Measurements from ENCODE around the gene SIK3. TPM values are rescaled to one million over a fixed set of nuclear protein-coding genes. Genes with fewer than 3 reads are reported as not detected.
A peak's percentile ranks its signal among the peaks of the same experiment; 100 is the strongest.

Gene SIK3
- polyA plus RNA-seq, 1 of the 3 experiments (the other 2 are of a cell fraction), result 5.1 TPM

- peaks cover 17% of the 10 kb centered on the region for H3K79me2 ChIP-seq (ENCODE audit: insufficient read depth)
- ChIA-PET CTCF (interaction anchor here (0.6 kb wide), 1 partner anchor 78 kb away, joined by 3 read pairs; no protein-coding TSS in a partner anchor), POLR2A (no interaction called here)
Observed at GRCh38 chr11:117061256-117061655, 37.0 kb downstream of the SIK3 start.

GRCh38 chr11:117059611-117060148 lies 38.5 kb downstream of the SIK3 start:
- Histone ChIP-seq H3F3A (replicated peaks; ENCODE audit: insufficient read depth) (peaks cover 20% of the 10 kb centered on the region), H2AFZ (ENCODE audit: low read depth) (no peak overlapping the region), H3K4me2 (peak overlapping the region; percentile 36; the same call in 1 of the 2 replicates), H3K27ac (ENCODE audit: low read depth in 2 of 2, low read length in 1 of 2) (peak overlapping the region in 1 of 2 experiments; percentile 77; a peak in 3 of 4 replicates), H3K79me2 (ENCODE audit: insufficient read depth) (peaks cover 17% of the 10 kb centered on the region), H4K20me1 (ENCODE audit: insufficient read depth) (peaks cover 4% of the 10 kb centered on the region; the same call in 1 of the 2 replicates), H3K4me3 (ENCODE audit: low read depth in 2 of 2, low read length in 1 of 2) (no peak overlapping the region), H3K27me3 (ENCODE audit: insufficient read depth) (no peaks in the 10 kb centered on the region), H3K4me1 (ENCODE audit: control insufficient read depth in 1 of 2, insufficient read depth in 2 of 2, low read depth in 1 of 2, low read length in 1 of 2) (peaks cover 9 to 40% of the 10 kb centered on the region in 2 experiments; a peak in 3 of 4 replicates), H3K9me2 (no peaks in the 10 kb centered on the region), H3K9me3 (no peaks in the 10 kb centered on the region), H3K9ac (no peak overlapping the region), H3K36me3 (replicated peaks in 1 of 2; ENCODE audit: control insufficient read depth in 1 of 2, insufficient read depth in 2 of 2, low read length in 1 of 2) (no peaks in the 10 kb centered on the region)
- POLR2A ChIA-PET, result no interaction called here
- CTCF ChIA-PET, result interaction anchor here (0.9 to 1.3 kb wide), 4 partner anchors 11 to 85 kb away, joined by 3 to 4 read pairs (median 3); no protein-coding TSS in a partner anchor
- WGBS (ENCODE audit: low lambda C conversion rate), result 92% methylated on average over 3 of the region's 3 CpGs
- no peak for DNase-seq
- TF ChIP-seq GATA2 (CRISPR knock-in tag; IDR thresholded peaks at IDR 0.05) (no peak), EP300 (IDR thresholded peaks at IDR 0.05; ENCODE audit: borderline replicate concordance in 1 of 2, low read depth in 1 of 2, low read length in 1 of 2) (no peak), NRF1 (IDR thresholded peaks at IDR 0.05; ENCODE audit: low read depth, low read length) (no peak), SIN3A (IDR thresholded peaks at IDR 0.05; ENCODE audit: borderline replicate concordance, low read depth, low read length) (no peak), RCOR1 (IDR thresholded peaks at IDR 0.05; ENCODE audit: low read length) (no peak), USF1 (IDR thresholded peaks at IDR 0.05; ENCODE audit: borderline replicate concordance, low read depth) (no peak), FOXJ3 (CRISPR knock-in tag; IDR thresholded peaks at IDR 0.05) (no peak), TEAD4 (IDR thresholded peaks at IDR 0.05; ENCODE audit: borderline replicate concordance, insufficient read depth) (no peak), ELF1 (IDR thresholded peaks at IDR 0.05) (no peak), CTCF (IDR thresholded peaks at IDR 0.05) (no peak)
- TF ChIP-seq, protein P1, sequence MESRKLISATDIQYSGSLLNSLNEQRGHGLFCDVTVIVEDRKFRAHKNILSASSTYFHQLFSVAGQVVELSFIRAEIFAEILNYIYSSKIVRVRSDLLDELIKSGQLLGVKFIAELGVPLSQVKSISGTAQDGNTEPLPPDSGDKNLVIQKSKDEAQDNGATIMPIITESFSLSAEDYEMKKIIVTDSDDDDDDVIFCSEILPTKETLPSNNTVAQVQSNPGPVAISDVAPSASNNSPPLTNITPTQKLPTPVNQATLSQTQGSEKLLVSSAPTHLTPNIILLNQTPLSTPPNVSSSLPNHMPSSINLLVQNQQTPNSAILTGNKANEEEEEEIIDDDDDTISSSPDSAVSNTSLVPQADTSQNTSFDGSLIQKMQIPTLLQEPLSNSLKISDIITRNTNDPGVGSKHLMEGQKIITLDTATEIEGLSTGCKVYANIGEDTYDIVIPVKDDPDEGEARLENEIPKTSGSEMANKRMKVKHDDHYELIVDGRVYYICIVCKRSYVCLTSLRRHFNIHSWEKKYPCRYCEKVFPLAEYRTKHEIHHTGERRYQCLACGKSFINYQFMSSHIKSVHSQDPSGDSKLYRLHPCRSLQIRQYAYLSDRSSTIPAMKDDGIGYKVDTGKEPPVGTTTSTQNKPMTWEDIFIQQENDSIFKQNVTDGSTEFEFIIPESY (IDR thresholded peaks at IDR 0.05; ENCODE audit: borderline replicate concordance, low read depth), result no peak

More at GRCh38 chr11:117061256-117061655, 37.0 kb downstream of the SIK3 start:
- H2AFZ ChIP-seq (ENCODE audit: low read depth), result no peak overlapping the region
- no peak for TF ChIP-seq RFX5 (IDR thresholded peaks at IDR 0.05; ENCODE audit: low read length)
- no peak for TF ChIP-seq USF1 (IDR thresholded peaks at IDR 0.05; ENCODE audit: borderline replicate concordance, low read depth)
- TF ChIP-seq GABPA (IDR thresholded peaks at IDR 0.05; ENCODE audit: low read depth), result no peak
- no peak for TF ChIP-seq MXI1 (IDR thresholded peaks at IDR 0.05; ENCODE audit: low read depth, low read length)
- no peak for TF ChIP-seq EZH2phosphoT487 (IDR thresholded peaks at IDR 0.05; ENCODE audit: borderline replicate concordance, low read depth)
- no peak for TF ChIP-seq RXRA (IDR thresholded peaks at IDR 0.05; ENCODE audit: borderline replicate concordance, low read depth)
- TF ChIP-seq CTCF (IDR thresholded peaks at IDR 0.05), result no peak
- H3K9me2 ChIP-seq, result no peaks in the 10 kb centered on the region
- H3K4me1 ChIP-seq (ENCODE audit: control insufficient read depth in 1 of 2, insufficient read depth in 2 of 2, low read depth in 1 of 2, low read length in 1 of 2), result peaks cover 9 to 41% of the 10 kb centered on the region in 2 experiments; a peak in 3 of 4 replicates
- H3K27me3 ChIP-seq (ENCODE audit: insufficient read depth), result no peaks in the 10 kb centered on the region
- no peaks in the 10 kb centered on the region for H3K9me3 ChIP-seq
- peaks cover 4% of the 10 kb centered on the region; the same call in 1 of the 2 replicates for H4K20me1 ChIP-seq (ENCODE audit: insufficient read depth)
- WGBS (ENCODE audit: low lambda C conversion rate), result 93% methylated on average over 5 of the region's 5 CpGs
- H3K4me3 ChIP-seq (ENCODE audit: low read depth in 2 of 2, low read length in 1 of 2), result no peak overlapping the region
- no peak for DNase-seq
- no peak overlapping the region for H3K9ac ChIP-seq
- H3K36me3 ChIP-seq (replicated peaks in 1 of 2; ENCODE audit: control insufficient read depth in 1 of 2, insufficient read depth in 2 of 2, low read length in 1 of 2), result no peaks in the 10 kb centered on the region
- H3K4me2 ChIP-seq, result no peak overlapping the region
- peaks cover 21% of the 10 kb centered on the region for H3F3A ChIP-seq (replicated peaks; ENCODE audit: insufficient read depth)
- no peak overlapping the region for H3K27ac ChIP-seq (ENCODE audit: low read depth in 2 of 2, low read length in 1 of 2)
